Liver (tissue), 3 donors: ENCODE data around the gene RBMS3.

Source experiments
- CTCF ChIP-seq: fragments of 150-350 bp; IDR thresholded peaks from 2 replicates; pipeline ENCODE4 v1.5.1; 2017; ENCODE audit warnings: improper control_type of control experiment, low read depth, low read length; ENCODE audit not compliant: missing input control
- RAD21 ChIP-seq, 2 donors: IDR thresholded peaks; 2 replicates each; pipeline ENCODE4 v1.6.1; 2016; ENCODE audit warnings: antibody characterized with exemption in 2 of 2, mild to moderate bottlenecking in 2 of 2
- REST ChIP-seq: IDR thresholded peaks from 2 replicates; pipeline ENCODE4 v1.6.1; 2016; ENCODE audit warnings: antibody characterized with exemption, mild to moderate bottlenecking
- donor health status: healthy.
- donor health status: healthy.

DNA sequence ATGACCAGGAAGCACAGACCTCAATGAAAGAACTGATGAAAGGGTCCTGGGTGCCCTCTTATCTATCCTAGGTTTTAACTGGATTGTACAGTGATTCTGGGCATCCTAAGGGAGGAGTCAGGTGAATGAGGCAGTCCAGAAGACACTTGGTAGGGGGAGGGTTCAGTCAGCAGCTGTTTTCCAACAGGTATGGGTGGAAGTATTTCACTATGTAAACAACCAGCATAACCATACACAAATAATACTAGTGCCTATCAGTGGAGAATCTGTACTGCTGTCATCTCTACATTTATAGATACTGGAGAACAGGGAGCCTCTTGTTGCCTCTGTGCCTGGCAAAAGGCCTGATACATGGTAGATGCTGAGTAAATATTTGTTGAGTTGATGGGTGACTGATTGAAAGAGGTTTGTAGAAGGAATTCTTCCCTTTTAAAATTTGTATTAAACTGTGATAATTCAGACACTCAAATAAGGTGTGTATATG, 328.5 kb downstream of the RBMS3 start:
- TF ChIP-seq RAD21 (IDR thresholded peaks at IDR 0.05) (no peak), REST (no peak), CTCF (no peak)
